HCT116 (cell line): ENCODE measurements around the gene IMMP2L. TPM values are rescaled to one million over a fixed set of nuclear protein-coding genes. Genes with fewer than 3 reads are reported as not detected.

Experiments
- ATAC-seq: fragments of 200-7000 bp; cut with Tn5 transposase; 2 replicates; pipeline ENCODE4 v1.9.1; 2020; ENCODE audit warnings: mild to moderate bottlenecking, moderate library complexity
- BruUV-seq: library from RNA; stranded (reverse); fragments of 400-500 nt; replicated peaks from 2 replicates; lab custom pipeline; 2021; lab: Mats Ljungman, UMichigan
- CTCF ChIA-PET: fragments of 300-600 bp; sonication (Branson Sonifier 250); formaldehyde crosslinking; loops from one replicate; lab custom pipeline; 2021; ENCODE audit warnings: antibody characterized with exemption; lab: Charles Lee
- POLR2A ChIA-PET: fragments of 300-600, 350-600 bp; sonication (Branson Sonifier 250); formaldehyde crosslinking; loops from one replicate; lab custom pipeline; 2021; ENCODE audit warnings: antibody characterized with exemption; lab: Charles Lee
- RAD21 ChIA-PET, 2 experiments: fragments of 300-600 bp; sonication (Branson Sonifier 250); formaldehyde crosslinking; loops; one replicate each; lab custom pipeline; 2023; ENCODE audit warnings: low total read pairs in 2 of 2; ENCODE audit not compliant: uncharacterized antibody in 2 of 2, unreplicated experiment in 2 of 2, low non-redundant PET in 1 of 2; lab: Charles Lee
- DNase-seq: peaks from one replicate; pipeline ENCODE4 v3.0.0-alpha.2; 2010; ENCODE audit warnings: low read depth, low spot score
- H2AFZ ChIP-seq: fragments of 200-600 bp; shearing (Covaris generic), sonication (generic); 2 replicates; pipeline ENCODE4 v1.6.1; 2017; ENCODE audit warnings: low read depth, mixed run types, mixed read lengths, antibody characterized with exemption, low read length; ENCODE audit not compliant: poor library complexity, severe bottlenecking
- H3K27ac ChIP-seq: 2 replicates; pipeline ENCODE4 v1.5.1; 2012; ENCODE audit warnings: low read depth, low read length
- H3K27me3 ChIP-seq: fragments of 200-600 bp; sonication (generic); 2 replicates; pipeline ENCODE4 v1.6.1; 2016; ENCODE audit warnings: mixed run types, low read length, mixed read lengths; ENCODE audit not compliant: insufficient read depth
- H3K36me3 ChIP-seq, 2 experiments: fragments of 200-500 bp in 1 of 2; fragments of 200-600 bp in 1 of 2; sonication (Bioruptor generic) in 1 of 2; sonication (generic) in 1 of 2; 2 replicates each; pipeline versions ENCODE4 v1.5.1 to v1.6.1; 2014 to 2016; ENCODE audit warnings: low read length in 2 of 2, inconsistent platforms in 1 of 2, mixed read lengths in 1 of 2, mixed run types in 1 of 2; ENCODE audit not compliant: insufficient read depth in 2 of 2, control insufficient read depth in 1 of 2
- H3K4me1 ChIP-seq, 2 experiments: fragments of 200-600 bp in 1 of 2; sonication (generic) in 1 of 2; 2 replicates each; pipeline versions ENCODE4 v1.5.1 to v1.6.1; 2012 to 2017; ENCODE audit warnings: low read length in 2 of 2, inconsistent platforms in 1 of 2, mild to moderate bottlenecking in 1 of 2, mixed read lengths in 1 of 2, mixed run types in 1 of 2, moderate library complexity in 1 of 2; ENCODE audit not compliant: insufficient read depth in 2 of 2, control insufficient read depth in 1 of 2
- H3K4me2 ChIP-seq: fragments of 200-600 bp; sonication (generic); 2 replicates; pipeline ENCODE4 v1.6.1; 2017; ENCODE audit warnings: mixed run types, low read length, mixed read lengths
- H3K4me3 ChIP-seq, 2 experiments: fragments of 200-600 bp in 1 of 2; sonication (generic) in 1 of 2; replicated peaks in 1 of 2; 2 replicates each; pipeline ENCODE4 v1.5.1; 2011 to 2016; ENCODE audit warnings: low read length in 2 of 2, control low read depth in 1 of 2, low read depth in 1 of 2, mild to moderate bottlenecking in 1 of 2, mixed read lengths in 1 of 2, mixed run types in 1 of 2
- H3K79me2 ChIP-seq: fragments of 200-600 bp; sonication (generic); 2 replicates; pipeline ENCODE4 v1.6.1; 2017; ENCODE audit warnings: mild to moderate bottlenecking, mixed run types, low read length, moderate library complexity, mixed read lengths; ENCODE audit not compliant: insufficient read depth
- H3K9ac ChIP-seq: fragments of 200-600 bp; sonication (generic); 2 replicates; pipeline ENCODE4 v1.6.1; 2016; ENCODE audit warnings: low read length, mixed read lengths
- H3K9me2 ChIP-seq: fragments of 200-600 bp; sonication (generic), shearing (Covaris generic); 2 replicates; pipeline ENCODE4 v1.6.1; 2017; ENCODE audit warnings: mixed run types, mild to moderate bottlenecking, moderate library complexity; ENCODE audit not compliant: insufficient read depth
- H3K9me3 ChIP-seq, 2 experiments: fragments of 200-500 bp in 1 of 2; fragments of 200-600 bp in 1 of 2; sonication (Bioruptor generic) in 1 of 2; sonication (generic) in 1 of 2; 2 replicates each; pipeline ENCODE4 v1.6.1; 2014 to 2017; ENCODE audit warnings: low read length in 2 of 2, mixed read lengths in 2 of 2, inconsistent platforms in 1 of 2, low read depth in 1 of 2, mild to moderate bottlenecking in 1 of 2, mixed run types in 1 of 2, moderate library complexity in 1 of 2; ENCODE audit not compliant: control insufficient read depth in 1 of 2, insufficient read depth in 1 of 2
- H4K20me1 ChIP-seq: fragments of 200-600 bp; sonication (generic), shearing (Covaris generic); 2 replicates; pipeline ENCODE4 v1.6.1; 2017; ENCODE audit warnings: mixed run types, mild to moderate bottlenecking, moderate library complexity; ENCODE audit not compliant: insufficient read depth
- CEBPB ChIP-seq: IDR thresholded peaks from 2 replicates; pipeline ENCODE4 v1.6.1; 2012; ENCODE audit warnings: low read depth
- ELF1 ChIP-seq: IDR thresholded peaks from 2 replicates; pipeline ENCODE4 v1.6.1; 2012; ENCODE audit warnings: low read depth, borderline replicate concordance
- EZH2 ChIP-seq: fragments of 200-600 bp; sonication (generic); IDR thresholded peaks from 2 replicates; pipeline ENCODE4 v1.6.1; 2017; ENCODE audit warnings: antibody characterized with exemption, mixed run types
- EZH2phosphoT487 ChIP-seq: fragments of 200-600 bp; IDR thresholded peaks from 2 replicates; pipeline ENCODE4 v1.6.1; 2018; ENCODE audit warnings: antibody characterized with exemption, borderline replicate concordance
- REST ChIP-seq: IDR thresholded peaks from 2 replicates; pipeline ENCODE4 v1.6.1; 2012; ENCODE audit warnings: low read depth
- SIN3A ChIP-seq: IDR thresholded peaks from 2 replicates; pipeline ENCODE4 v1.6.1; 2012; ENCODE audit warnings: low read depth
- SRF ChIP-seq: IDR thresholded peaks from 2 replicates; pipeline ENCODE4 v1.6.1; 2012; ENCODE audit warnings: low read depth
- TCF7L2 ChIP-seq: IDR thresholded peaks from 2 replicates; pipeline ENCODE4 v1.7.0; 2011; ENCODE audit warnings: borderline replicate concordance, inconsistent platforms; ENCODE audit not compliant: insufficient read depth, insufficient read length; ENCODE audit errors: extremely low read depth
- intact Hi-C: fragments of 100-400 bp; cut with micrococcal nuclease; formaldehyde crosslinking; loops from 2 replicates; pipeline ENCODE4 v1.10.0; 2022
- total RNA-seq: library from RNA; stranded (reverse); gene quantifications from one replicate; pipeline ENCODE4 v1.2.1, GENCODE V29; 2021; ENCODE audit not compliant: unreplicated experiment
- TF ChIP-seq, protein P1 (sequence below): IDR thresholded peaks from 2 replicates; pipeline ENCODE4 v1.6.1; 2012

The IMMP2L gene
- total RNA-seq, 1 experiment from 2014 or later = 21.1 TPM

GRCh38 chr7:110911632-110912031 is 650.7 kb downstream of the IMMP2L start:
- Histone ChIP-seq H3K4me2 (no peak overlapping the region), H3K27me3 (no peaks in the 10 kb centered on the region), H3K36me3 (no peaks in the 10 kb centered on the region), H3K4me1 (no peaks in the 10 kb centered on the region), H3K9me3 (no peaks in the 10 kb centered on the region), H3K27ac (no peak overlapping the region), H3K79me2 (no peaks in the 10 kb centered on the region), H3K9ac (no peak overlapping the region), H4K20me1 (no peaks in the 10 kb centered on the region), H3K4me3 (no peak overlapping the region), H3K9me2 (no peaks in the 10 kb centered on the region), H2AFZ (no peak overlapping the region)
- DNase-seq (no peak), ATAC-seq (no peak)
- no TSS peak for BruUV-seq
- TF ChIP-seq, protein P1, sequence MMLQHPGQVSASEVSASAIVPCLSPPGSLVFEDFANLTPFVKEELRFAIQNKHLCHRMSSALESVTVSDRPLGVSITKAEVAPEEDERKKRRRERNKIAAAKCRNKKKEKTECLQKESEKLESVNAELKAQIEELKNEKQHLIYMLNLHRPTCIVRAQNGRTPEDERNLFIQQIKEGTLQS = no peak
- TF ChIP-seq SRF (no peak), SIN3A (no peak), ELF1 (no peak), EZH2phosphoT487 (no peak), REST (no peak), CEBPB (no peak), TCF7L2 (no peak), EZH2 (no peak)
- POLR2A ChIA-PET = no interaction called here
- CTCF ChIA-PET = no interaction called here
- intact Hi-C loops = no loop called here
- RAD21 ChIA-PET = no interaction called here
